Measurements from ENCODE around the gene AMIGO2. TPM values are rescaled to one million over a fixed set of nuclear protein-coding genes. Genes with fewer than 3 reads are reported as not detected.
"Not testable (repeated sequence)": the region's sequence is repeated elsewhere in the genome, so short reads cannot be mapped to it uniquely, and the experiment has no call there.

Gene AMIGO2
- total RNA-seq, 4 donors from 2014 or later: 2.1 to 4.5 (median 3.7) TPM

DNA sequence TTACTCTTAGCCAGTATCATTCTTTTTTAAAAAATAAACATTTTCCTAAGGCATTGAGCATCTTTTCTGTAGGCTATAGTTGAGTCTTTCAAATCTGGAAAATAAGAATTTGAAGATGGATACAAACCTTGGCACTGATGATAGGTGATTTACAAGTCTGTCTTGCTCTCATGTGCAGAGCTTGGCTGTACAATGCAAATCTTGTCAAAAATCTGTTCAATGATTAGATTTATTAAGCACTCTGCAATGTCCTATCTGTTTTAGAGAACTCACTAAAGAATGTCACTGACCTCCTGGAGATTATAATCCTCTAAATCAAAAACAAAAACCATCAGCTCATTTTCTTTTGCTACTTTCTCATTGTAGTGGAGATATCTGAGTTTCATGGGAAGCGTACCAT is 42.8 kb upstream of the AMIGO2 start:
- H3K4me3 ChIP-seq: no peak overlapping the region
- intact Hi-C loops (cut with DNase I): no loop called here
- WGBS: 95% methylated on average over 1 of the region's 1 CpG

DNA sequence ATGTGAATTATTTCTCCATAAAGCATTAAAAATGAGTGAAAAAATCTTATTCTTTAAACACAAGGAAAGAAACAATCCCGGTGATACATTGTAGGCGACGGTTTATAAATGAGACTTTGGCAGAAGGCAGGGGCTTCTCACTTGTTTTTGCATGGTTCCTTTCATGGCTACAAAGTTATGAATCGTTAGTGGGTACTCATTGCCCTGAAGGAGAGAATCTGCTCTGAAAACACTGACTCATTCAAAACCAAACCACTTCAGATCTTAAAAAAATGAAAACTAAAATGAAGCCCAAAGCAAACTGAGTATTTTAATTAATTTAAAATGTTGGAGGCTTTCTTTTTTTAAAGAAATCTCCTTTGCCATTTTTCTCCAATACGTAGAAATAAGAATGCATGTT is 41.4 kb upstream of the AMIGO2 start:
- no peaks in the 10 kb centered on the region for H3K4me1 ChIP-seq
- H3K4me3 ChIP-seq: no peak overlapping the region
- DNase-seq (ENCODE audit: extremely low spot score): no peak
- H3K27ac ChIP-seq (replicated peaks in 1 of 4): no peak overlapping the region
- no peaks in the 10 kb centered on the region for H3K27me3 ChIP-seq
- 84% methylated on average over 5 of the region's 5 CpGs for WGBS
- intact Hi-C loops (cut with DNase I): no loop called here
- TF ChIP-seq EP300 (IDR thresholded peaks at IDR 0.05) (no peak), POLR2A (IDR thresholded peaks at IDR 0.05; ENCODE audit: low read depth) (no peak), POLR2AphosphoS5 (IDR thresholded peaks at IDR 0.05) (no peak), CTCF (IDR thresholded peaks at IDR 0.05) (no peak)
- no peaks in the 10 kb centered on the region for H3K36me3 ChIP-seq
- H3K9me3 ChIP-seq: no peaks in the 10 kb centered on the region

More for the DNA sequence above, 42.8 kb upstream of the AMIGO2 start:
- Histone ChIP-seq H3K9me3 (no peaks in the 10 kb centered on the region), H3K4me1 (no peaks in the 10 kb centered on the region), H3K27ac (replicated peaks in 1 of 4) (no peak overlapping the region), H3K27me3 (no peaks in the 10 kb centered on the region), H3K36me3 (no peaks in the 10 kb centered on the region)
- no peak for DNase-seq (ENCODE audit: extremely low spot score)
- TF ChIP-seq POLR2A (IDR thresholded peaks at IDR 0.05; ENCODE audit: low read depth) (no peak), POLR2AphosphoS5 (IDR thresholded peaks at IDR 0.05) (no peak), EP300 (IDR thresholded peaks at IDR 0.05) (no peak), CTCF (IDR thresholded peaks at IDR 0.05) (no peak)

GRCh38 chr12:47120736-47121135 is 41.0 kb upstream of the AMIGO2 start:
- Histone ChIP-seq H3K4me3 (no peak overlapping the region), H3K27me3 (no peaks in the 10 kb centered on the region), H3K27ac (replicated peaks in 1 of 4) (no peak overlapping the region), H3K9me3 (no peaks in the 10 kb centered on the region), H3K4me1 (no peaks in the 10 kb centered on the region), H3K36me3 (no peaks in the 10 kb centered on the region)
- 95% methylated on average over 3 of the region's 3 CpGs for WGBS
- intact Hi-C loops (cut with DNase I): no loop called here
- DNase-seq (ENCODE audit: extremely low spot score): no peak
- TF ChIP-seq EP300 (IDR thresholded peaks at IDR 0.05): no peak
- TF ChIP-seq POLR2AphosphoS5 (IDR thresholded peaks at IDR 0.05): no peak
- no peak for TF ChIP-seq CTCF (IDR thresholded peaks at IDR 0.05)
- no peak for TF ChIP-seq POLR2A (IDR thresholded peaks at IDR 0.05; ENCODE audit: low read depth)

DNA sequence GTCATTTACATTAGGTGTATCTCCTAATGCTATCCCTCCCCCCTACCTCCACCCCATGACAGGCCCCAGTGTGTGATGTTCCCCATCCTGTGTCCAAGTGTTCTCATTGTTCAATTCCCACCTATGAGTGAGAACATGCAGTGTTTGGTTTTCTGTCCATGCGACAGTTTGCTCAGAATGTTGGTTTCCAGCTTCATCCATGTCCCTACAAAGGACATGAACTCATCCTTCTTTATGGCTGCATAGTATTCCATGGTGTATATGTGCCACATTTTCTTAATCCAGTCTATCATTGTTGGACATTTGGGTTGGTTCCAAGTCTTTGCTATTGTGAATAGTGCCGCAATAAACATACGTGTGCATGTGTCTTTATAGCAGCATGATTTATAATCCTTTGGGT is 37.5 kb upstream of the AMIGO2 start:
- H3K36me3 ChIP-seq; H3K9me3 ChIP-seq; H3K27ac ChIP-seq (replicated peaks in 1 of 4); H3K27me3 ChIP-seq; DNase-seq (ENCODE audit: extremely low spot score); H3K4me1 ChIP-seq; intact Hi-C loops (cut with DNase I); H3K4me3 ChIP-seq: not testable (repeated sequence)
- 100% methylated on average over 1 of the region's 3 CpGs for WGBS

GRCh38 chr12:47114481-47114892 is 34.7 kb upstream of the AMIGO2 start:
- TF ChIP-seq CTCF (IDR thresholded peaks at IDR 0.05): no peak
- TF ChIP-seq EP300 (IDR thresholded peaks at IDR 0.05): no peak
- TF ChIP-seq POLR2A (IDR thresholded peaks at IDR 0.05; ENCODE audit: low read depth): no peak
- no peak for TF ChIP-seq POLR2AphosphoS5 (IDR thresholded peaks at IDR 0.05)
- H3K27ac ChIP-seq (replicated peaks in 1 of 4): no peak overlapping the region
- no peaks in the 10 kb centered on the region for H3K9me3 ChIP-seq
- no peaks in the 10 kb centered on the region for H3K4me1 ChIP-seq
- WGBS: 68% methylated on average over 5 of the region's 5 CpGs
- no peak overlapping the region for H3K4me3 ChIP-seq
- intact Hi-C loops (cut with DNase I): no loop called here
- H3K27me3 ChIP-seq: no peaks in the 10 kb centered on the region
- no peak for DNase-seq (ENCODE audit: extremely low spot score)
- H3K36me3 ChIP-seq: no peaks in the 10 kb centered on the region

Measured in esophagus muscularis mucosa (tissue), 4 donors.